ENCODE measurements around the gene NACC2.

DNA sequence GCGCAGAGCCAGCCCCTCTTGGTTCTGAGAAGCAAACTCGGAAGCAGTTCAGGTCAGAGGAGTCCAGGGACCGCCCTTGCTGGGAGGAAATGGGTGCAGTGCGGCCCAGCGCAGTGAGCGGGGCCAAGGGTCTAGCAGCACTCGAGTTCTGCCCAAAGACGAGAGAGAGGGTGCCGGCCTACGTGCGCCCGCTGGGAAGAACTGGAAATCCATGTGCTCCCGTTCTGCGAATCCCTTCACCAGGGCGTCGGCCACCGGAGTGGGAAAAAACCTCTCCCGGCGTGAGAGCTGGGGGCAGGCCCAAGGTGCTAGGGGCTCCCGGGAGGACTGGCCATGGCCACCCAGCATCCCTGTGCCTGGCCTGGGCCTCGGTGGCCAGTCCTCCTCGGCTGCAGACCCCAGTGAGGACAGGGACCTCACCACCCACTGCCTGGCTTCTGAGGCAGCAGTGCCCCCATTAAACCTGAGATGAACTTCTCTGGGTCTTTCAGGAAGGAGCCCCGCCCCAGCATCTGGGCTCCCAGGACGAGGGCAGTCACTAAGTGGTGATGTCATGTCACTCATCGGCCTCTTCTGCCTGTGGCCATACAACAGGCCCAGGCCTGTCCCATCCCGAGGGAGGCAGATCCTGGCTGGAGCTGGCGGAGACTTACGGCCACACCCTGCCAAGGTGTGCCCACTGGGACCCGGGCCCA, 13.0 kb upstream of the NACC2 start:
- TF ChIP-seq, protein P1, sequence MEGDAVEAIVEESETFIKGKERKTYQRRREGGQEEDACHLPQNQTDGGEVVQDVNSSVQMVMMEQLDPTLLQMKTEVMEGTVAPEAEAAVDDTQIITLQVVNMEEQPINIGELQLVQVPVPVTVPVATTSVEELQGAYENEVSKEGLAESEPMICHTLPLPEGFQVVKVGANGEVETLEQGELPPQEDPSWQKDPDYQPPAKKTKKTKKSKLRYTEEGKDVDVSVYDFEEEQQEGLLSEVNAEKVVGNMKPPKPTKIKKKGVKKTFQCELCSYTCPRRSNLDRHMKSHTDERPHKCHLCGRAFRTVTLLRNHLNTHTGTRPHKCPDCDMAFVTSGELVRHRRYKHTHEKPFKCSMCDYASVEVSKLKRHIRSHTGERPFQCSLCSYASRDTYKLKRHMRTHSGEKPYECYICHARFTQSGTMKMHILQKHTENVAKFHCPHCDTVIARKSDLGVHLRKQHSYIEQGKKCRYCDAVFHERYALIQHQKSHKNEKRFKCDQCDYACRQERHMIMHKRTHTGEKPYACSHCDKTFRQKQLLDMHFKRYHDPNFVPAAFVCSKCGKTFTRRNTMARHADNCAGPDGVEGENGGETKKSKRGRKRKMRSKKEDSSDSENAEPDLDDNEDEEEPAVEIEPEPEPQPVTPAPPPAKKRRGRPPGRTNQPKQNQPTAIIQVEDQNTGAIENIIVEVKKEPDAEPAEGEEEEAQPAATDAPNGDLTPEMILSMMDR (IDR thresholded peaks at IDR 0.05; ENCODE audit: control extremely low read depth in 1 of 3, insufficient read depth in 1 of 3, low read depth in 1 of 3, low read length in 3 of 3), result no peak
- TF ChIP-seq CEBPB (IDR thresholded peaks at IDR 0.05; ENCODE audit: low read depth, low read length) (no peak), HDAC2 (IDR thresholded peaks at IDR 0.05; ENCODE audit: borderline replicate concordance in 1 of 2, low read depth in 2 of 2, low read length in 2 of 2) (no peak), RNF2 (IDR thresholded peaks at IDR 0.05; ENCODE audit: borderline replicate concordance, low read depth, low read length, missing control alignments, poor library complexity, severe bottlenecking) (no peak), YY1 (IDR thresholded peaks at IDR 0.05; ENCODE audit: low read depth, low read length) (no peak), POLR2A (IDR thresholded peaks at IDR 0.05; ENCODE audit: control extremely low read depth in 1 of 2, low read depth in 2 of 2, low read length in 2 of 2) (no peak)
